ENCODE data around the gene MPHOSPH6. TPM values are rescaled to one million over a fixed set of nuclear protein-coding genes. Genes with fewer than 3 reads are reported as not detected.
"Not testable (repeated sequence)": the region's sequence is repeated elsewhere in the genome, so short reads cannot be mapped to it uniquely, and the experiment has no call there.

MPHOSPH6 gene
- total RNA-seq, 6 experiments from 2014 or later = 5.0 to 22.1 (median 9.4) TPM

GRCh38 chr16:82146556-82146955 is 23.5 kb downstream of the MPHOSPH6 start:
- Histone ChIP-seq H3K27ac (no peak overlapping the region), H3K4me3 (no peak overlapping the region), H3K9me3 (no peaks in the 10 kb centered on the region), H3K36me3 (peaks cover 0 to 20% (median 3%) of the 10 kb centered on the region in 4 donors), H3K4me1 (no peaks in the 10 kb centered on the region), H3K27me3 (no peaks in the 10 kb centered on the region)
- WGBS (ENCODE audit: insufficient coverage, low coverage, low lambda C conversion rate, missing lambda C conversion rate) = 44% methylated on average over 2 of the region's 3 CpGs
- intact Hi-C loops (cut with DNase I) = no loop called here
- no peak for ATAC-seq
- no peak for TF ChIP-seq POLR2A (IDR thresholded peaks at IDR 0.05)
- TF ChIP-seq CTCF (IDR thresholded peaks at IDR 0.05) = no peak
- no peak for DNase-seq

GRCh38 chr16:82139286-82139571 is 30.8 kb downstream of the MPHOSPH6 start:
- H3K27me3 ChIP-seq; H3K27ac ChIP-seq; H3K36me3 ChIP-seq; H3K4me1 ChIP-seq; ATAC-seq; DNase-seq; intact Hi-C loops (cut with DNase I); H3K9me3 ChIP-seq: not testable (repeated sequence)
- H3K4me3 ChIP-seq = peak overlapping the region in 1 of 3 donors; percentile 40
- 80% methylated on average over 1 of the region's 19 CpGs for WGBS (ENCODE audit: insufficient coverage, low coverage, low lambda C conversion rate, missing lambda C conversion rate)

- TF ChIP-seq CTCF (IDR thresholded peaks at IDR 0.05) = no peak
- no peak for TF ChIP-seq POLR2A (IDR thresholded peaks at IDR 0.05)
- Histone ChIP-seq H3K4me3 (peak overlapping the region in 1 of 3 donors; percentile 40), H3K9me3 (no peaks in the 10 kb centered on the region), H3K27me3 (no peaks in the 10 kb centered on the region), H3K27ac (no peak overlapping the region), H3K36me3 (no peaks in the 10 kb centered on the region), H3K4me1 (no peaks in the 10 kb centered on the region)
- 71% methylated on average over 13 of the region's 15 CpGs for WGBS (ENCODE audit: insufficient coverage, low coverage, low lambda C conversion rate, missing lambda C conversion rate)
- DNase-seq = no peak
- peak in 3 of 4 donors; percentile 34 to 48 (median 36) for ATAC-seq
- intact Hi-C loops (cut with DNase I) = no loop called here
These were observed 31.3 kb downstream of the MPHOSPH6 start for GRCh38 chr16:82138478-82139285.

GRCh38 chr16:82137822-82138167 is 32.2 kb downstream of the MPHOSPH6 start:
- no peak for ATAC-seq
- H3K27me3 ChIP-seq = no peaks in the 10 kb centered on the region
- 89% methylated on average over 3 of the region's 3 CpGs for WGBS (ENCODE audit: insufficient coverage, low coverage, low lambda C conversion rate, missing lambda C conversion rate)

More at GRCh38 chr16:82137822-82138167, 32.2 kb downstream of the MPHOSPH6 start:
- no peaks in the 10 kb centered on the region for H3K4me1 ChIP-seq
- no peak for TF ChIP-seq POLR2A (IDR thresholded peaks at IDR 0.05)
- TF ChIP-seq CTCF (IDR thresholded peaks at IDR 0.05) = no peak
- no peak overlapping the region for H3K27ac ChIP-seq
- intact Hi-C loops (cut with DNase I) = no loop called here
- no peaks in the 10 kb centered on the region for H3K9me3 ChIP-seq
- no peak for DNase-seq
- H3K4me3 ChIP-seq = no peak overlapping the region
- no peaks in the 10 kb centered on the region for H3K36me3 ChIP-seq
